Loucy (cell line): ENCODE measurements around the gene ADAR.

Source experiments
- CTCF ChIP-seq: fragments of 200-600 bp; sonication (generic); conservative IDR thresholded peaks from 2 replicates; pipeline ENCODE4 v1.5.1; 2014; ENCODE audit warnings: mild to moderate bottlenecking, antibody characterized with exemption, low read length
- EZH2phosphoT487 ChIP-seq: fragments of 200-600 bp; IDR thresholded peaks from 2 replicates; pipeline ENCODE4 v1.6.1; 2018; ENCODE audit warnings: antibody characterized with exemption, mild to moderate bottlenecking, moderate library complexity, borderline replicate concordance

DNA sequence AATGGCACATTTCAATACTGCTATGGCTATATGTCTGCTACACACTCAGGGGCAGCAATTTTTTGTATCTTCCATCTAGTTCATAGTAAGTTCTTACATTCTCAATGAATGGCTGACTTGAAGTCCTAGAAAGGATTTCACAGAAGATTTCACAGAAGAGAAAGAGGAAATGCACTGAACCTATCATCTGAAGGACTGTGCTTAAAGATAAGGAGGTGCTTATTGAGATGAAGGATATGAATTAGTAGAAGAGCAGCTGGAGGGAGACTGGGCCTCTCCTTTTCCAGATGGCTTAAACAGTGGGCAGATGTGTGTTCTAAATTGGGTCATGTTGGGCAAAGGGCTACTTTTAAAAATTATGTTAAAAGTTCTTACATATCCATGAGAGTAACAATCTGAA lies 14.6 kb downstream of the ADAR start:
- TF ChIP-seq CTCF, result no peak
- TF ChIP-seq EZH2phosphoT487, result no peak
